Measurements from ENCODE around the gene SLX4IP.

The SLX4IP gene

DNA sequence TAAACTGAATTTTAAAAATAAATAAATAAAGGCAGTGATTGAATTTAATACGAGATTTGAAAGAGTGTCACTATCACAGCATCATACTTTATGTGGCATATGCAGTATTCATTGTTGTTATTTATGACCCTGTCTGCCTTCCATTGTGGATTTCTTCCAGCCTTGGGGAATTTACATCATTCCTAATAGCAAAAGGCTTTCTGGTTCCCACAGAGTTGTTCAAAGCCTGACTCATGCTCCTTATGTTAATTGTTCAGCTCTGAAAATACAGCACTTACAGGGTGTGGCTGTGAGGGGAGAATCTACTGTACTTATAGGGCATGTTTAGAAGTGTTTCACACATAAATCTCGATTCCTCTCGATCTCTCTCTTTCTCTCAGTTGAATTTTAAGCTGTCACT is 184.3 kb downstream of the SLX4IP start:
- 38% methylated on average over 3 of the region's 3 CpGs; no CpG with 5 or more reads in 1 of the 2 experiments for whole genome bisulfite sequencing, 2 experiments
- no peaks in the 10 kb centered on the region for H3K9me3 ChIP-seq (ENCODE audit: control insufficient read depth, low read length)
- H3K4me3 ChIP-seq (ENCODE audit: insufficient read depth, low read depth, low read length) = no peak overlapping the region
- no peak overlapping the region for H3K27ac ChIP-seq (ENCODE audit: insufficient read depth, low read depth, low read length, poor library complexity, severe bottlenecking)
- H3K4me1 ChIP-seq (ENCODE audit: control insufficient read depth, insufficient read depth, low read length) = peaks cover 15% of the 10 kb centered on the region
- H3K36me3 ChIP-seq (ENCODE audit: control insufficient read depth, insufficient read depth, low read length) = no peaks in the 10 kb centered on the region
- no peaks in the 10 kb centered on the region for H3K27me3 ChIP-seq (ENCODE audit: control insufficient read depth, insufficient read depth, low read length, poor library complexity, severe bottlenecking)

DNA sequence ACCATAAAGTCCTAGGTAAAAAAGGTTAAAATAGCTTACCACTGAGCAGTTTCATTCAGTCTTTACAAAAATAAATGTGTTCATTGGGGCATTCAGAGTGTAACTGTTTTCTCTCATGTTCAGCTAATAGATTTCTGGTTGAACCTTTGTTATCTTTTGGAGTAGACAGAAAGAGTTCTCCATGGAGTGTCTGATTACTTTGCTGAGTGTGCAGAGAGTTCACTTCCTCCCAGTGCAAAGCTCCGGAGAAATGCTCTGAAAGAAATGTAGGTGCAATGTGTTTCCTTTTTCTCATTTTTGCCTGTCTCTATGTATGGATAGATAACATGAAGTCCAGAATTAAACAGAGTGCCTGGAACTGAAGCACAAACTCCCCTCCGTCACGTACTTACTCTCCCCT is 186.0 kb downstream of the SLX4IP start:
- H3K4me1 ChIP-seq (ENCODE audit: control insufficient read depth, insufficient read depth, low read length) = peaks cover 15% of the 10 kb centered on the region
- WGBS, 2 experiments = 88 to 95% methylated on average over 1 to 3 of the region's 3 CpGs

DNA sequence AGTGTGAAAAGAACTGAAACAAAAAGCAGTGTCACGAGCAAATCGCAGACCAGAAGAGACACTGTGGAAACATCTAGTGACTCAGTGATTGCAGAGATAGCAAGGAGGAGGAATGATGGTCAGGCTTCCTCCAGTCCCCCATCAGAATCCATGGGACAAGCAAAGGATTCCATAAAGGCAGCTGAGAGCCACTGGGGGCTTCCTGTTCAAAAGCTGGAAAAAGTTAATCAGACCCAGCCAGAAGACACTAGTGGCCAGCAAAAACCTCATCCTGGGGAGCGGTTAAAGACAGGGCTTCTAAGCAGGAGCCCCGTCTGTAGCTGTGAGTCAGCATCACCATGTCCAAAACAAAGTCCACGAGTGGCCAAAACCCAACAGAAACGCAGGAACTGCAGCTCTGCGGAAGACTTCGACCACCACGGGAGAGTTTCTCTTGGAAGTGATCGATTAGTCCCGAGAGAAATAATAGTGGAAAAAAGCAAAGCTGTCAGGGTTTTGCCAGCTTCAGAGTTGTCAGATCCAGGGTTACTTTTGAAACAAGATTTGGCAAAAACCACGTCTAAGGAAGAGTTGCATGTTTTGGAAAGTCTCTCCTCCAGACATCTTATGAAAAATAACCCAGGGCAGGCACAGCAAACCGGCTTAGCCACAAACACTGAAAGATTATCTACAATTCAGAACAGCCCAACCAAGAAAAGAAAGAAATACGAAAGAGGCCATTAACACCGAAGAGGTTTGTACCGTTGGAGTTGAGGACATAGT is 187.7 kb downstream of the SLX4IP start:
- no peak overlapping the region for H3K4me3 ChIP-seq (ENCODE audit: insufficient read depth, low read depth, low read length)
- 87% methylated on average over 16 of the region's 16 CpGs for WGBS, 2 experiments
- H3K4me1 ChIP-seq (ENCODE audit: control insufficient read depth, insufficient read depth, low read length) = peaks cover 25% of the 10 kb centered on the region

More for the DNA sequence above, 186.0 kb downstream of the SLX4IP start:
- Histone ChIP-seq H3K9me3 (ENCODE audit: control insufficient read depth, low read length) (no peaks in the 10 kb centered on the region), H3K27ac (ENCODE audit: insufficient read depth, low read depth, low read length, poor library complexity, severe bottlenecking) (no peak overlapping the region), H3K27me3 (ENCODE audit: control insufficient read depth, insufficient read depth, low read length, poor library complexity, severe bottlenecking) (no peaks in the 10 kb centered on the region), H3K36me3 (ENCODE audit: control insufficient read depth, insufficient read depth, low read length) (no peaks in the 10 kb centered on the region), H3K4me3 (ENCODE audit: insufficient read depth, low read depth, low read length) (no peak overlapping the region)

GRCh38 chr20:10625641-10626040 is 190.5 kb downstream of the SLX4IP start:
- Histone ChIP-seq H3K4me1 (ENCODE audit: control insufficient read depth, insufficient read depth, low read length) (peaks cover 44% of the 10 kb centered on the region), H3K27me3 (ENCODE audit: control insufficient read depth, insufficient read depth, low read length, poor library complexity, severe bottlenecking) (no peaks in the 10 kb centered on the region), H3K27ac (ENCODE audit: insufficient read depth, low read depth, low read length, poor library complexity, severe bottlenecking) (no peak overlapping the region), H3K36me3 (ENCODE audit: control insufficient read depth, insufficient read depth, low read length) (no peaks in the 10 kb centered on the region), H3K4me3 (ENCODE audit: insufficient read depth, low read depth, low read length) (no peak overlapping the region), H3K9me3 (ENCODE audit: control insufficient read depth, low read length) (no peaks in the 10 kb centered on the region)
- WGBS, 2 experiments = 91 to 95% methylated on average over 2 of the region's 2 CpGs

More for the DNA sequence above, 187.7 kb downstream of the SLX4IP start:
- Histone ChIP-seq H3K9me3 (ENCODE audit: control insufficient read depth, low read length) (no peaks in the 10 kb centered on the region), H3K27me3 (ENCODE audit: control insufficient read depth, insufficient read depth, low read length, poor library complexity, severe bottlenecking) (no peaks in the 10 kb centered on the region), H3K27ac (ENCODE audit: insufficient read depth, low read depth, low read length, poor library complexity, severe bottlenecking) (no peak overlapping the region), H3K36me3 (ENCODE audit: control insufficient read depth, insufficient read depth, low read length) (no peaks in the 10 kb centered on the region)

DNA sequence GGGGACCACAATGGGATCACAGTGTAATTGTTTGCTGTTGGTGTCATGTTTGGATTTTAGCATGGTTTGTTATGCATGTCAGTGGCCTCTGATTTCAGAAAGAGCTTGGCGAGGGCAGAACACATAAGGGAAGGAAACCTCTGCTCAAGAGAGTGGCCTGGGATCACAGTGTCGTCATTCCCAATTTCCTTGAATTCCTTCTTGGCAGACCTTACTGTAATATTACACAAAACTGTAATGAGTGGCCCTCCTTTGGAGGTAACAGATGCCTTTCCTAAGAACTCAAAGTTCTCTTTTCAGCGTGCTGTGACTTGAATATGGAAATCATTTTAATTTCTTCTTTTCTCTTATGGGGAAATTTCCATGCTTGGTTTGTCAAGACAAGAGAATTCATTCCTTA is 191.8 kb downstream of the SLX4IP start:
- H3K4me1 ChIP-seq (ENCODE audit: control insufficient read depth, insufficient read depth, low read length) = peaks cover 56% of the 10 kb centered on the region
- H3K27ac ChIP-seq (ENCODE audit: insufficient read depth, low read depth, low read length, poor library complexity, severe bottlenecking) = no peak overlapping the region
- no peaks in the 10 kb centered on the region for H3K36me3 ChIP-seq (ENCODE audit: control insufficient read depth, insufficient read depth, low read length)
- 69 to 82% methylated on average over 2 to 3 of the region's 3 CpGs for WGBS, 2 experiments
- H3K9me3 ChIP-seq (ENCODE audit: control insufficient read depth, low read length) = no peaks in the 10 kb centered on the region
- H3K27me3 ChIP-seq (ENCODE audit: control insufficient read depth, insufficient read depth, low read length, poor library complexity, severe bottlenecking) = no peaks in the 10 kb centered on the region
- no peak overlapping the region for H3K4me3 ChIP-seq (ENCODE audit: insufficient read depth, low read depth, low read length)

DNA sequence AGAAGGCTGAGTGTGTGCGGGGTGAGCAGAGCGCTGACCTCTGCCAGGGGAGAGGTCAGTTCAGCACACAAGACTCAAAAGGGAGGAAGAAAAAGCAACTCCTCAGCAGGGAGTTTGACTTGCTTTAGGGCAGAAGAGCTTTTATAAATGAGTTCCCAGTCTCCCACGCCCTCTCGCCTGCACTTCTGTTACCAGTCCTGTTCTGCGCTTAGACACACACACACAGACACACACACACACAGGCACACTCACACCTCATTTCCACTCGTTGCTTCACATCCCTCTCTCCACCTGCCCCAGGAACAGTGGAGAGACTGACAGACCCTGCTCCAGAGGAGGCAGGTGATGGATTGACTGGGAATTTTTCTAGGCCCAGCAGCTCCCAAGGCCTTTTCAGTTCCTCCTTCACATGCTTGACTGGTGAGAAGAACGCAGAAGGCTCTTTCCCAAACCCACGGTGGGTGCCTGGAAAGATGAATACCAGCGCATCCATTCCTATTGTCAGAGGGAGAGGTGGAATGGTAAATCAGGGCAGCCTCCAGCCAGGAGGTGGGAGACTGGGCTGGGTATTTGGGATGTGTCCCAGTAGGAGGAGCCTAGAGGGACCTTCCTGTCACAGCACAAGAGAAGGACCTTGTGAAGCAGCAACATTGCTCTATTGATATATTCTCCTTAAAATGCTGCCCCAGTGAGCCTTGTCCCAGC is 195.0 kb downstream of the SLX4IP start:
- peak overlapping the region; percentile 88 for H3K27ac ChIP-seq (ENCODE audit: insufficient read depth, low read depth, low read length, poor library complexity, severe bottlenecking)
- peak overlapping the region; percentile 3 for H3K4me3 ChIP-seq (ENCODE audit: insufficient read depth, low read depth, low read length)
- 21 to 25% methylated on average over 9 of the region's 9 CpGs for WGBS, 2 experiments
- H3K9me3 ChIP-seq (ENCODE audit: control insufficient read depth, low read length) = no peaks in the 10 kb centered on the region
- H3K36me3 ChIP-seq (ENCODE audit: control insufficient read depth, insufficient read depth, low read length) = no peaks in the 10 kb centered on the region
- peaks cover 78% of the 10 kb centered on the region for H3K4me1 ChIP-seq (ENCODE audit: control insufficient read depth, insufficient read depth, low read length)
- no peaks in the 10 kb centered on the region for H3K27me3 ChIP-seq (ENCODE audit: control insufficient read depth, insufficient read depth, low read length, poor library complexity, severe bottlenecking)

DNA sequence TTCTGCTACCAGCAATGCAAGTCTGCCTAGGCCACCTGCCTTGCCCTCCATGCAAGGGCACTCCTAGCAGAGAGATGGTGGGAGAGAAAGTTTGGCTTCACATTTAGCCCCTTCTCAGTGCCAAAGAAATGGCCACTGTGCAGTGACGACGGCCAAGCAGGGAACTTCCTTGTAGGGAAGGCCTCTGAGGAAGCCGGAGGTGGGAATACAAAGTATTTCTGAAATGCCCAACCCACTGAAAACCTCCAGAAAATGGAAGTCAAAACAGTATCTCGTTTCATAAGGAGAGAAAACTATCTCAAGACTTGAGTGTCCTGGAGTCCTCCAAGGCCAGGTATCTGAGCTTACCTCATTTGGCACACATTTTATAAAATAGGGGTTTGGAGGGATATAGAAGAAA is 196.0 kb downstream of the SLX4IP start:
- Histone ChIP-seq H3K9me3 (ENCODE audit: control insufficient read depth, low read length) (no peaks in the 10 kb centered on the region), H3K36me3 (ENCODE audit: control insufficient read depth, insufficient read depth, low read length) (no peaks in the 10 kb centered on the region), H3K4me1 (ENCODE audit: control insufficient read depth, insufficient read depth, low read length) (peaks cover 87% of the 10 kb centered on the region), H3K4me3 (ENCODE audit: insufficient read depth, low read depth, low read length) (no peak overlapping the region), H3K27me3 (ENCODE audit: control insufficient read depth, insufficient read depth, low read length, poor library complexity, severe bottlenecking) (no peaks in the 10 kb centered on the region), H3K27ac (ENCODE audit: insufficient read depth, low read depth, low read length, poor library complexity, severe bottlenecking) (no peak overlapping the region)
- 88 to 92% methylated on average over 4 of the region's 4 CpGs for WGBS, 2 experiments

GRCh38 chr20:10632721-10633509 is 197.8 kb downstream of the SLX4IP start:
- H3K4me3 ChIP-seq (ENCODE audit: insufficient read depth, low read depth, low read length) = no peak overlapping the region
- WGBS, 2 experiments = 85 to 86% methylated on average over 13 of the region's 13 CpGs
- peaks cover 5% of the 10 kb centered on the region for H3K36me3 ChIP-seq (ENCODE audit: control insufficient read depth, insufficient read depth, low read length)
- H3K4me1 ChIP-seq (ENCODE audit: control insufficient read depth, insufficient read depth, low read length) = peaks cover 93% of the 10 kb centered on the region
- H3K27me3 ChIP-seq (ENCODE audit: control insufficient read depth, insufficient read depth, low read length, poor library complexity, severe bottlenecking) = no peaks in the 10 kb centered on the region
- H3K27ac ChIP-seq (ENCODE audit: insufficient read depth, low read depth, low read length, poor library complexity, severe bottlenecking) = no peak overlapping the region
- H3K9me3 ChIP-seq (ENCODE audit: control insufficient read depth, low read length) = no peaks in the 10 kb centered on the region

DNA sequence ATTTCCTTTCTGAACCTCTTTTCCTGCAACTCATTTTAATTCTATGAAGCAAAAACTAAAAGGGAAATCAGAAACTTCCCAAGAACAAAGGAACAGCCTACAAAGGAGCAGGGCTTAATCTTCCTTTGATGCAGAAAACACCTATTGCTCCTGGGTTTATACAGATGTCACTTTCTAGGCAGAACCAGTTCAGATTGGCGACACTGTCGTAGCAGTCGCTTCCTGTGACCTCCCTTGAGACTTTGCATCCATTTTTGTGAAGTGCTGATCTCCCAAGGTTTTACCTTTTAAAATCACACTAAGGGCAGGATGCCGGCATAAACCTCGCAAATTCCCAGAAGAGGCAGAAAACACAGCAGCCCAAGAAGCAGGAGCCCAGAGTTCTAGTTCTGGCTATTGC is 198.6 kb downstream of the SLX4IP start:
- 82 to 87% methylated on average over 5 of the region's 5 CpGs for WGBS, 2 experiments
- Histone ChIP-seq H3K4me1 (ENCODE audit: control insufficient read depth, insufficient read depth, low read length) (peaks cover 91% of the 10 kb centered on the region), H3K27me3 (ENCODE audit: control insufficient read depth, insufficient read depth, low read length, poor library complexity, severe bottlenecking) (no peaks in the 10 kb centered on the region)

DNA sequence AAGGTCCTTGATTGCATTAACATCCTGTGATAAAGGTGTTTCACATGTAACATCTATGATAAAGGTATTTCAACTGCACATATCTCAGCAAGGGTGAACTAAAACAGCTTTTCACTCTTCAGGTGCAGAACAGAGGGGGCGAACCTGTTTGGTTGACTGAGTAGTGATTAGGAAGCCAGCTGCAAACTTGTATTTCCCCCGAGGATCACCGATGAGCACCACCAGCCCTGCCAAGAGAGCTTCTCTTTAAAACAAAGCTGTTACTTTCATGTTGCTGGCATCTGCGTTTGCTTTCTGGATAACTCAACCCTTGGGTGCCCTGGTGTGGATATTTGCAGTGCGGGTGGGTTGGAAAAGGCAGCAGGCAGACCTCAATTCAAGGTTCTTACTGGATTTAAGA is 199.1 kb downstream of the SLX4IP start:
- Histone ChIP-seq H3K4me3 (ENCODE audit: insufficient read depth, low read depth, low read length) (no peak overlapping the region), H3K9me3 (ENCODE audit: control insufficient read depth, low read length) (no peaks in the 10 kb centered on the region), H3K27ac (ENCODE audit: insufficient read depth, low read depth, low read length, poor library complexity, severe bottlenecking) (no peak overlapping the region), H3K27me3 (ENCODE audit: control insufficient read depth, insufficient read depth, low read length, poor library complexity, severe bottlenecking) (no peaks in the 10 kb centered on the region), H3K36me3 (ENCODE audit: control insufficient read depth, insufficient read depth, low read length) (peaks cover 5% of the 10 kb centered on the region), H3K4me1 (ENCODE audit: control insufficient read depth, insufficient read depth, low read length) (peaks cover 90% of the 10 kb centered on the region)
- WGBS, 2 experiments = 88% methylated on average over 5 of the region's 5 CpGs

More for the DNA sequence above, 198.6 kb downstream of the SLX4IP start:
- Histone ChIP-seq H3K4me3 (ENCODE audit: insufficient read depth, low read depth, low read length) (no peak overlapping the region), H3K9me3 (ENCODE audit: control insufficient read depth, low read length) (no peaks in the 10 kb centered on the region), H3K36me3 (ENCODE audit: control insufficient read depth, insufficient read depth, low read length) (peaks cover 5% of the 10 kb centered on the region), H3K27ac (ENCODE audit: insufficient read depth, low read depth, low read length, poor library complexity, severe bottlenecking) (no peak overlapping the region)

Measured in ectodermal cell (in vitro differentiated cells).